Keratinocyte (primary cell): ENCODE results near the gene ARL6IP5.

Experiments used
- CTCF ChIP-seq, 3 experiments: IDR thresholded peaks in 1 of 3; conservative IDR thresholded peaks in 1 of 3; optimal IDR thresholded peaks in 1 of 3; 2 replicates in 2 of 3; 3 replicates in 1 of 3; pipeline versions ENCODE3 to v1.5.1; 2011; ENCODE audit warnings: low read length in 3 of 3, mild to moderate bottlenecking in 3 of 3, moderate library complexity in 2 of 3, control low read depth in 1 of 3, inconsistent platforms in 1 of 3; ENCODE audit not compliant: insufficient read depth in 2 of 3; ENCODE audit errors: extremely low read depth in 1 of 3
- EZH2 ChIP-seq: IDR thresholded peaks from one replicate; pipeline ENCODE4 v1.6.1; 2012; ENCODE audit warnings: inconsistent platforms, mild to moderate bottlenecking, low read length, moderate library complexity

DNA sequence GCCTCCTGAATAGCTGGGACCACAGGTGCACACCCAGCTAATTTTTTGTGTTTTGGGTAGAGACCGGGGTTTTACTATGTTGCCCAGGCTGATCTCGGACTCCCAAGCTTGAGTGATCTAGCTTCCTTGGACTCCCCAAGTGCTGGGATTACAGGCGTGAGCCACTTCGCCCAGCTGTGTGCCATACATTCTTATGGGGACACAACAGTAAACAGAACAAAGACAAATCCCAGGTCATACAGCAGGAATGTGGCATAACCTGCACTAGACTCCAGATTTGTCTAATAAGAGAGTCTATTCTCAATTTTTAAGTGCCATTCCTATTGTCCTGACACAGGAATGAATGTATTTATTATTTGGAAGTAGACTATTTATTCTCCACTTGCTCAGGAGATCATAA, 17.6 kb downstream of the ARL6IP5 start:
- TF ChIP-seq CTCF (optimal IDR thresholded peaks at IDR 0.05 in 1 of 3, IDR thresholded peaks at IDR 0.05 in 1 of 3, conservative IDR thresholded peaks at IDR 0.05 in 1 of 3; ENCODE audit: extremely low read depth in 1 of 3, insufficient read depth in 2 of 3, low read length in 3 of 3): no peak
- TF ChIP-seq EZH2: no peak
